KBM-7 (cell line): ENCODE data around the gene GREM1.

ENCODE experiments used
- DNase-seq: peaks from one replicate; pipeline ENCODE4 v3.0.0-alpha.2; 2015
- in situ Hi-C: fragments of 300-500 bp; cut with MboI; formaldehyde crosslinking; loops from 2 replicates; pipeline ENCODE4 v1.14.3; 2020; ENCODE audit warnings: low sequenced_read_pairs, low pct_unique_long_range_greater_than_20kb, mixed read lengths

Gene GREM1

DNA sequence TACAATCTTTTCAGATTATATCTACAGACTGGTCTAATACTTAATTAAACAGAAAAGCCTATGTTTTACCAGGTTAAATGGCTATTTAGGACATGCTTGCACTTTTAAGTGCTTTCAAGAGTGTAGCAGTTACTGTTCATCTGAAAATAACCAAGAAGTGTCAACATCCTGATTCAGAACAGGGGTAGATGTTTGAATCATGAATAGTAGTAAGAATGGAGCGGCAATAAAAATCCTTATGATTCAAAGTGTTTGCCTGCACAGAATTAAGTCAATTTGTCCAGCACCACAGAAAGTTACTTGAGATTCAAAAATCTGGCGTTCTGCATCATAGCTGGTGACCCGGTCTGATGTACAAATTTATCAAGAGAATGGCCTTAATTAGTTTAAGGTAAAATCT lies 48.3 kb downstream of the GREM1 start:
- no peak for DNase-seq
- in situ Hi-C loops: no loop called here

DNA sequence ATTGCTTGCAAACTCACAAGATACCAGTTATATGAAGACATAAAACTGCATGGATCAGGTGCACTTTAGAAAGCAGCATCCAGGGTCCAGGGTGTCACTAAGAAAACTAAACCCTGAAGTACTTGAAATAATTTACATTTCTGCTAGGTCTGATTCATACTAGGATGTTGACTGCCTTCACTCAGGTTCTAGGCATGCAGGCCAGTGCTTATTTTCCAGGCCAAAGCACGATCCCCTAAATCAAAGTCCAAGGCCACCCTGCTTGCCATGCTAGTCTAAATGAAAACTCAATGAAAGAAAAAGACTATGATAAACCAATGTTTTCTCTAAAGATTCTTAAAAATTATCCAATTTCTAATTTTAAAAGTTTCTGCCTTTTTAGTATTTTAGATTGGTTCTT lies 49.4 kb downstream of the GREM1 start:
- in situ Hi-C loops: no loop called here
- DNase-seq: no peak

DNA sequence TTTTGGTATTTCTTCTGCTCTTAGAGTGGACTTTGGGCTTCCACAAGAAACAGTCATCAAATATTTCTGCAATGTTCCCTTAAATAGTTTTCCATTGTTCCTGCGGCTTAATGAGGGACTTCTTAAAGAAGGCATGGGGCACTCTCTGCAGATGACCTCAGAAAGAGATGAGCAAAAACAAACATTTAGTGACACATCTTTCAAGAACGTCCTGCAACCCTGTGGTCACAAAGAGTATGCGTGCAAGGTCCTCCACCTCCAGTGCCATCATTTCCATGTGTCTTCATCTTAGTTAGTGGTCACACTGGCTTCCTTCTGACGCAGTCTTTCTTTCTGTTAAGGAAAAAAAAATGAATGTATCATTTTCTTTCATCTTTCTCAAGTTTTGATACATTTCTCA lies 56.2 kb downstream of the GREM1 start:
- DNase-seq: no peak
- in situ Hi-C loops: no loop called here

DNA sequence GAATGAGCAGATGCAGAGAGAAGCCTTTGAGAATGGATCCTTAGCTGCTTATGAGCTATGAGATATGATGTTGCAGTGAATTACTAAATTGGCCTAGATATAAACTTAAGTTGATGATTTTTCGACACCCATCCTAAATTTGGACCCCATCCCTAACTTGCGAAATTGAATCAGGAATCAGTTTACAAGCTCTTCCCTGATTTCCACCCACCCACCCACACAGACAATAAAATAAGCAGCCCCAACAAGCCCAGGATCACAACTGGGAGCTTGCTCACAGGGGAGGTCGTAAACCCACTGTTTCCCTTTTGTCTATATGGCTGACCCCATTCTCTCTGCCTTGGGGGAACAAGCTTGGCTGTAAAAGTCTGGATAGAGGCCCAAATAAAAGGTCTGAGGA lies 57.3 kb downstream of the GREM1 start:
- in situ Hi-C loops: no loop called here
- no peak for DNase-seq

DNA sequence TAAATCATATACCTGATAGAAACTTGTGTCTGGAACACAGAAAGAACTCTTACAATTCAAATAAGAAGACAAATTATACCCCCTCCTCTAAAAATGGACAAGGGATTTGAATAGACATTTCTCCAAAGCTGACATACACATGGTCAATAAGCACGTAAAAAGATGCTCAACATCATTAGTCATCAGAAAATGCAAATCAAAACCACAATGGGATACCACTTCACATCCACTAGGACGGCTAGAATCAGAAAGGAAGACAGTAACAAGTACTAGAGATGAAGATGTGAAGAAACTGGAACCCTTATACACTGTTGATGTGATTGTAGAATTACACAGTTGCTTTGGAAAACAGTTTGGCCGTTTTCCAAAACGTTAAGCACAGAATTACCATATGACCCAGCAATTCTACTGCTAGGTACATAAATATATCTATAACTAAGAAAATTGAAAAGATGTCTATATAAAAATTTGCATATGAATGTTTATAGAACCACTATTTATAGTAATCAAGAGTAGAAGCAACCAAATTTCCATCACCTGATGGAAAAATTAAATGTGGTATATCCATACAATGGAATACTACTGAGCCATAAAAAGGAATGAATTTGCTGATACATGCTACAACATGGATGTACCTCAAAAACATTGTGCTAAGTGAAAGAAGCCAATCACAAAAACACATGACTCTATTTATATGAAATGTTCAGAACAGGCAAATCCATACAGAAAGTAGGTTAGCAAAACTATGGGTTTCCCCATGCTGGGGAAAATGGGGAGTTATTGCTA lies 60.8 kb downstream of the GREM1 start:
- in situ Hi-C loops: no loop called here
- DNase-seq: no peak

DNA sequence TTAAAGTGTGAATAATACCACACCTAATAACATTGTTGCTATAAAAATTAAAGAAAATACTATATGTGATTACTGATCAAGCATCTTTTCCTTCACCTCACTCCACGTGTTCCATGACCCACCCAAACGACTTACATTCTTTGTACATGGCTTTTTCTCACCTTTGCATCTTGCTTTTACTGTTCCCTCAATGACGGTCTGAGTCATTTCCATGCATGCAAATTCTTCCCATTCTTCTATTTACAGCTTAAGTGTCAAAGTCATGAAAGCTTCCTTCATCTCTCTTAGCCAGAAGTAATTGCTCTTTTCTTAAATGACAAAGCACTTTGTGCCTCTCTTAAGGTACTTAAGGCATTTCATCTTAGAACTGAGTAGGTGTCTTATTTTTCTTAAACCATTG lies 64.0 kb downstream of the GREM1 start:
- no peak for DNase-seq

DNA sequence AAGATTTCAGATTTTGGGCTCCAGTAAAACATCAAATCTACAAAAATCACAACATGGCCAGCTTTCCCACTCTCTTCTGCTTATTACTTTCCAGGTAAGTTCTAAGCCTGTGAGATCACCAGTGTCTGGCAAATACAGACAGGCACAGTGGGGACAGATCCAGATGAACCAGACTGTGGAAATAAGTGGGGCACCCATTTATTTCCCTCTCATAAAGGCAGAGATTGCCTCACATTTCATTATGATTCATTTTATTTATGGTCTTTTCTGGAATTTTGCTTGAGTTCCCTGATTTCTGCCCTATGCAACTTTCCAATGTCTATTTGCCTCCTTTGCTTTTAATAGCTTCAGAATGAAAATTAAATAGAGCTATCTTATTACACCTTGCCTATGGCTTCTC lies 66.8 kb downstream of the GREM1 start:
- DNase-seq: no peak
- in situ Hi-C loops: no loop called here

More for the DNA sequence above, 64.0 kb downstream of the GREM1 start:
- in situ Hi-C loops: no loop called here

DNA sequence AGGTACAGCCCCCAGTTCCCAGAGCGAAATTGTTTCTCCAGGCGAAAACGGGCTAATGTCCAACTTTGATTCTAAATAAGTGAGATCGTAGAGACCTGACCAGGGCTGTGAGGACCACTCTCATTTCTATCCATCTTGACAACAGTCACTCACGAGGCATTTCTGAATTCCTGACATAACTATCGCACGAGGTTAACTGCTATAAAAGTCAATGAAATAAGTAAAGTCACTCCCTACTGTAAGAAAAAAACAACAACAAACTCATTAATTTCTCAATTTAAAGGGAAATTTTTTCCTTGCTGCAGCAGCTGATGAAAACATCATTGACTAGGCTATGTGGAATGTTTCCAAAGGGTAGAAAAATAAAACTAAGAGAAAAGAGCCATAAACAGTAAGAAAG lies 69.1 kb downstream of the GREM1 start:
- in situ Hi-C loops: no loop called here
- DNase-seq: no peak

DNA sequence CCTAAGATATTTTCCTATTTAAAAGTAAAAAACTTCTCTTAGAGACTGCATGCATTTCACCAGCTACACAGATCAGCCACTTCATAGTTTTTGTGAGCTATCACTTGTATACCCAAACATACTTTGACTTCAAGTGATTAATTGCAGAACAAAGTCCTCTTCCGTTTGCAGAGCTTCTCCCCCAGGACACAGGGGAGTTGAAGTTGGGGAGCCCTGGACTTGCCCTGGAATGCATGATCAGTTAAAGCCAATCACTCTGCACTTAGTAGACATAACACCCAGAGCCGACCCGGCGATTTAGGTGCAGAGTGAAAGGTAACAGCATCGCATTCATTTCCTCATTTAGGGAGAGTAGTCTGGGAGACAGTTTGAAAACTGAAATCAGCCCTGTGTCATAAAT lies 70.1 kb downstream of the GREM1 start:
- in situ Hi-C loops: no loop called here
- no peak for DNase-seq

DNA sequence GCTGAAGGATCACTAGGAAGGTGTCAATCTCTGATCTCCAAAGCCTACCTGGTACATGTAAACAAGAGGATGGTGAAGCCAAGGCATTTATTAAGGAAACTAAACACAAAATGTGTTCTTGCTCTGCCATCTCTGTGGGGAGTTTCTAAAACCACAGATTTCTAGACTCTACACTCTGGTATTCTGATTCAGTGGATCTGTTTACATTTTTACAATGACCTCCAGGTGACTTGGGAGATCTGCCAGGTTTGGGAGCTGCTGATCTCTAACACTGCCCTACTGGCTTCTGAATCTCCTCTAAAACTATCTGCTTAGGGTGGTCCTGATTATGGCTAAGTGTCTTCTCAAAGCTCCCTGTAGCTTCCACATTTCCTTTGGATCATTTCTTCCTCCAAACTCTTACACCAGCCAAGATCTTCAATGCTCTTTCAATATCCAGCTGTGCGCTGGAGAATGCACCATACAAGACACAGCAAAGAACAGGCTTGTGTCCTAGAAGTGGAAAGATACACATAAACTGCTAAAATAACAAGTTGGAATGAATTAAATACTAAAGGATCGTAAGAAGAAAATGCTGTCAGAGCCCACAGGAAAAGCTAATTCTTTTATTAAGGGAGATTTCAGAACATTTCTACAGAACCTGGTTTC lies 72.7 kb downstream of the GREM1 start:
- no peak for DNase-seq
- in situ Hi-C loops: no loop called here

DNA sequence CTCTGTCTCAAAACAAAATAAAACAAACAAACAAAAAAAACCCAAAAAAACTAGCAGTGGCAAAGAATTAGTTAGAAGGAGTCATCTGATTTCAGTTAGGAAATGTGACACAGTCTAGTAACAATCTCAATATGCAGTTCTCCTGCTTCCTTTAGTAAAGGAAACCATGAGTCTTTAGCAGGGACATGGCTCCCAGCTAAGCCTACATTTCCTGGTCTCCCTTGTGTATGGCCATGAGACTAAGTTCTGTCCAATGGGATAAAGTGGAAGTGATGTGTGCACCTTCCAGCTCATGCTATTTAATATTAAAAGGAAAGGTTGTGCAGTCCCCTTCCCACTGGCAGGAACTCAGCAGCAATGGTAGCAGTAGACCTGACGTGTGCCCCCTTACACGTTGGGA lies 74.6 kb downstream of the GREM1 start:
- in situ Hi-C loops: no loop called here
- DNase-seq: no peak
